GM19239 (cell line): Measurements from ENCODE around the gene STOM.

Experiments used
- DNase-seq: peaks from one replicate; pipeline ENCODE4 v3.0.0; 2011; ENCODE audit warnings: low spot score; ENCODE audit not compliant: insufficient read length
- FAIRE-seq: peaks from 2 replicates; lab custom pipeline; 2011; peaks lifted over from hg19 to GRCh38; lab: Jason Lieb, UNC

The STOM gene

DNA sequence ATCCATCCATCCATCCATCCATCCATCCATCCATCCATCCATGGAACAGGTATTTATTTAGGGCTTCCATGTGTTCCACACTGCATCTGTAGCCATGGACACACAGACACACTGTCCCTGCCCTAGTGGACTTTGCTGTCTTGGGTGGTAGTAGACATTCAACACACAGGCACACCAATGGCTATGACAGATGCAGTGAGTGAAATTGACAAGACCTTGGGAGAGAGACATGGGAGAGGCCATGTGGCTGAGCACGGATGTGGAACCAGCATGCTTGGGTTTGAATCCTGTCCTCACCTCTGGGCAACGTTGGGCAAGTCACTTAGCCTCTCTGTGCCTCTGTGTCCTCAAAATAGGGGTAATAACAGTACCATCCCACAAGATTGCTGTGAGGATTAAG is 45.3 kb downstream of the STOM start:
- FAIRE-seq, result no peak
- DNase-seq, result no peak

DNA sequence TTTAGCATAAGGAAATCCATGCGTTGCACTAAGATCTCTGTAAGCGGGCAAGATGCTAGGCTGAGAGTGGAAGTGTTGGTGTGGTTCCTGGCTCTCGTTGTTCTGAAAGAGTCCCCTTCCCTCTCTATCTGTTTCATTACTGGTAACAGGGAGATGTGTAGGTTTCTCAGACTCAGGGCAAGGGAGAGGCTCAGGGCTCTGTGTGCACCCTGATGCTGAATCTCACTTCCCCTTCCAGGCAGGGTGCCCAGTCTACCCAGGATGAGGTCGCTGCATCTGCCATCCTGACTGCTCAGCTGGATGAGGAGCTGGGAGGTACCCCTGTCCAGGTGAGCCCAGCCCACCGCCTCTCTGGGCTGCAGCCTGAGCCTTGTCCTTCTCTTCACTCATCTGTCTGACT is 45.7 kb downstream of the STOM start:
- DNase-seq, result no peak
- no peak for FAIRE-seq

DNA sequence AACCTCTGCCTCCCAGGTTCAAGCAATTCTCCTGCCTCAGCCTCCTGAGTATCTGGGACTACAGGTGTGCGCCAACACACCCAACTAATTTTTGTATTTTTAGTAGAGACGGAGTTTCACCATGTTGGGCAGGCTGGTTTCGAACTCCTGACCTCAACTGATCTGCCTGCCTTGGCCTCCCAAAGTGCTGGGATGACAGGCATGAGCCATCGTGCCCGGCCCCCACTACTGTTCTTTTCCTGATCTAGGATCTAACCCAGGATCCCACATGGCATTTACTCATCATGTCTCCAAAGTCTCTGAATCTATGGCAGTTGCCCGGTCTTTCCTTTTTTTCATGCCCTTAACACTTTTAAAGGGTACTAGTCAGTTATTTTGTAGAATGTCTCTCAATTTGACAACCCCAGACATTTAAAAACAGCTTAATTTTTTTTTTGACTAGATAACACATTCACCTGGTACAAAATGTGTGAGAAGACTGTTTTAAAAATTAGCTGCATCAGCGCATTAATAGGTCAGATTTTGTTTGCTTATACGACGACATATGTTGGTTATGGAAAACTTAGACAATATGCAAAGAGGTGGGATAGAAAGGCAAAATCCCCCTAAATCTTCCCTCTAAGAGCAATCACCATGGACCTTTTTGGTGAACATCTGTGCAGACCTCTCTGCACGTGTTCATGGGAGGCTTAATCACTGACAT is 46.5 kb downstream of the STOM start:
- FAIRE-seq, result no peak
- DNase-seq, result no peak

DNA sequence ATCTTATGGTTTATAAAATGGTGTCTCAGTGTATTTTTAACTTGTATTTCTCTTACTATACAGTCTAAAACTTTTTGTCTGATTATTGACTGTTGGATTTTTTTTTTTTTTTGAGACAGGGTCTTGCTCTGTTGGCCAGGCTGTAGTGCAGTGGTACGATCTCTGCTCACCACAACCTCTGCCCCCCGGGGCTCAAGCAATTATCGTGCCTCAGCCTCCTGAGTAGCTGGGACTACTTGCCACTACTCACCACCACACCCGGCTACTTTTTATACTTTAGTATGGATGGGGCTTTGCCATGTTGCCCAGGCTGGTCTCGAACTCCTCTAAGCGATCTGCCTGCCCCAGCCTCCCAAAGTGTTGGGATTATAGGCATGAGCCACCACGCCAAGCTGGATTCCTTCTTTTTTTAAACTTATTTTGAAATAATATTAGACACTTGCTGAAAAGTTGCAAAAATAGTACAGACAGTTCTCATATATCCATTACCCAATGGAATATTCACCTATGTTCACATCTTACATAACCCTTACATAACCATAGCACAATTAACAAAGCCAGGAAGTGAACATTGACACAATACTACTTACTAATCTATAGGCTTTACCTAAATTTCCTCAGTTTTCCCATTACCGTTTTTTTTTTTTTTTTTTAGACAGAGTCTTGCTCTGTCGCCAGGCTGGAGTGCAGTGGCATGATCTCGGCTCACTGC is 47.2 kb downstream of the STOM start:
- FAIRE-seq (no peak), DNase-seq (no peak)

DNA sequence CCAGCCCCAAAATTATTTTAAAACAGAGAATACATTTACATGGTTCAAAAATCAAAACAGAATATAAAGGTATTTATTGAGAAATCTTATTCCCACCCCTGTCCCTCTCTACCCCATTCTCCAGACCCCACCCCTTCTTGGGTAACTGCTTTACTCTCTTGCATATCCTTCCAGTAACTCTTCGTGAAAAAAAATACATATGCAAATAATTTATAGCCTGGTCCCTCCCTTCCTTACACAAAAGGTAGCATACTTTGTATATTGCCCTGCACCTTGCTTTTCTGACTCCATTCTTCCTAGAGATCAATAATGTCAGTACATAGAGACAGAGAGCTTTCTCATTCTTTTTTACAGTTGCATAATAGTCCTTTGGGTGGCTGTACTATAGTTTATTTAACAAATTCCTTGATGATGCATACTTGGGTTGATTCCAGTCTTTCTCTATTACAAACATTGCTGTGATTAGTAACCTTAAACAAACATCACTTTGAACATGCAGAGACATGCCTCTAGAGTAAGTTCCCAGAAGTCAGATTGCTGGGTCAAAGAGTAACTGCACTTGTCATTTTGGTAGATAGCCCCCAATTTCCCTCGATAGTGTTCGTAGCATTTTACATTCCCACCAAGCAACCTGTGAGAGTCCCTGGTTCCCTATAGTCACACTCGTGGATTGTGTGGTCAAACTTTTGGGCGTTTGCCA is 47.9 kb downstream of the STOM start:
- FAIRE-seq (no peak), DNase-seq (no peak)

DNA sequence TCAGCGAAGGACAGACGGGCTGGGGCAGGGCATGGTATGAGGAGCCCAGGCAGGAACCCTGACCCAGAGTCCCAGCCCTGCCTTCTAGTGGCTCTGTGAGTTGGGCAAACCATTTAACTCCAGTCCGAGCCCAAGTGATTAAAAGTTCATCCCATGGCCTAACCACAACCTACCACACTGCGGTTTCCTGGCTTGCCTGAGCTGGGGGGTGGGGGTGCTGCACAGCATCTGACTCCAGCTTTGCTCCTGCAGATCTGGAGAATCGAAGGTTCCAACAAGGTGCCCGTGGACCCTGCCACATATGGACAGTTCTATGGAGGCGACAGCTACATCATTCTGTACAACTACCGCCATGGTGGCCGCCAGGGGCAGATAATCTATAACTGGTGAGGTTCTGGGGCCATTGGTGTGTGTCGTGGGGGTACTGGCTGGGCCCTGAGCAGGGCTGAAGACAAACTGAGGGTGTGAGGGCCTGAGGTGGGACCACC is 49.0 kb downstream of the STOM start:
- FAIRE-seq, result no peak

DNA sequence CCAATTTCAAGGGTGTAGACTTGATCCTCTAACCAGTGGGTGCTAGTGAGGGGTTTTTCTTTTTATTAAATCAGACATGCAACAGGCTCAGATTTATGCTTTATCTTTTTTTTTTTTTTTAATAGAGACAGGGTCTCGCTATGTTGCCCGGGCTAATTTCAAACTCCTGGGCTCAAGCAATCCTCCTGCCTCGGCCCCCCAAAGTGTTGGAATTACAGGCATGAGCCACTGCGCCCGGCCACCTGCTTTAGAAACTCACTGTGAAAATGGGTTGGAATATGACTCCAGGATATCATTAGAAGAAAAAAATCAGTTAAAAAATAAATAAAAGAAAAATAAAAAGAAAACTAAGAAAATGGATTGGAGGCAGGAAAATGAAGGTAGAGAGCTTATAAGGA is 50.7 kb downstream of the STOM start:
- DNase-seq (no peak), FAIRE-seq (no peak)

More for the DNA sequence above, 49.0 kb downstream of the STOM start:
- DNase-seq, result no peak

DNA sequence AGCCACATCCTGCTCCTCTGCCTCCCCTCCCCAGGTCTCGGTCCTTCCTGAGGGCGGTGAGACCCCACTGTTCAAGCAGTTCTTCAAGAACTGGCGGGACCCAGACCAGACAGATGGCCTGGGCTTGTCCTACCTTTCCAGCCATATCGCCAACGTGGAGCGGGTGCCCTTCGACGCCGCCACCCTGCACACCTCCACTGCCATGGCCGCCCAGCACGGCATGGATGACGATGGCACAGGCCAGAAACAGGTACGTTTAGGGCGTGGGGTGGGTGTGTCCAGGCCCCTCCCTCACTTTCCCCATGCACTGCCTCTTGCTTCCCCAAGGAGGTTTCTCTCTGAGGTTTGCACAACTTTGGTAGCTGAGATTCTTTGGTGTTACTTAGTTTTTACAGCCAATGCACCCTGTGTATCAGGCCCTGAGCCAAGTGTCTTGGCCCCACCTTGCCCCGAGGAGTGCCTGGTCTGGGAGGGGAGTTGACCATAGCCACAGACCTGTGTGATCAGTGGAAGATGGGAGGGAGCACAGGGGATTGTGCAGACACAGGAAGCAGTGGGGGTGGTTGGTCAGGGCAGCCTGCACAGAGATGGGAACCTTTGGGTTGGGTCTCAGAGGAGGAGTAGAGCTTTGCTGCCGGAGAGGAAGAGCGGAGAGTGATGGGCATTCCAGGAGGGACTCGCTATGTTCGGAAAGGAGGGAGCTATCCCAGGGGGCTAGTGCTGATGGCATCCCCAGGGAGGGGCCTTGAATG is 51.2 kb downstream of the STOM start:
- FAIRE-seq (no peak), DNase-seq (no peak)

DNA sequence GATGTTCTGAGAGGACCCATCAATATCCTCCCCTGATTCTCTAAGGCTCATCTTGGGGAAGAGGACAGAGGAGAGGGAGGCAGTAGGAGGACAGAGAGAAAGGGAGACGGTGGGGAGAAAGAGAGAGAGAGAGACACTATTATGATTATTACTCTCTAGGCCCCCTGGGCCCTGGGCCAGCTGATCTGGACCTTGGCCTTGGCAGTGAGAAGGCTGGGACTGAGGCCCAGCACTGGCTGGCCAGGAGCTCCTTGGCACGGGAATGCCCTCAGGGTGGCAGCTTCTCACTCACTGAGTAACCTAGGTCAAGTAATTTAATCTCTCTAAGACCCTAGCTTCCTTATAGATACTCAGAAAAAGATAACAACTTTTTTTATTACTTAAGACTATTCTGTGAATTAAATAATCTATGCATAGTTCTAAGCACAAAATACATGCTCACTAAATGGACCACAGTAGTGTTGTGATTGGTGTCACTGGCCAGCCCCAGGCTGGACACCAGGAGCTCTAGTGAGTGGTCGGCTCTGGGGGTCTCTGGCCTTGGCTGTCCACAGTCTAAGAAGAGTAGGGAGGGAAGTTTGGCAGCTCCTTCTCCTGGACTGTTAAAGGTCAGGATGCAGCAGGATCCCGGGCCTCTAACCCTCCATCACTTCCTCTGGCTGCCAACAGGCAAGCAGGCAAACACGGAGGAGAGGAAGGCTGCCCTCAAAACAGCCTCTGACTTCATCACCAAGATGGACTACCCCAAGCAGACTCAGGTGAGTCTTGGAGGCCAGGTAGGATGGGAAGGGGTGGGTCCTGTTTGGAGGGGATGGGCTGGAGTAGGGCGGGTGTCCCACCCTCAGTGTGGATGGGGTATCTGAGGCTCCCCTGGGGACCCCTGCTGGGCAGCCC is 52.1 kb downstream of the STOM start:
- no peak for DNase-seq
- no peak for FAIRE-seq

DNA sequence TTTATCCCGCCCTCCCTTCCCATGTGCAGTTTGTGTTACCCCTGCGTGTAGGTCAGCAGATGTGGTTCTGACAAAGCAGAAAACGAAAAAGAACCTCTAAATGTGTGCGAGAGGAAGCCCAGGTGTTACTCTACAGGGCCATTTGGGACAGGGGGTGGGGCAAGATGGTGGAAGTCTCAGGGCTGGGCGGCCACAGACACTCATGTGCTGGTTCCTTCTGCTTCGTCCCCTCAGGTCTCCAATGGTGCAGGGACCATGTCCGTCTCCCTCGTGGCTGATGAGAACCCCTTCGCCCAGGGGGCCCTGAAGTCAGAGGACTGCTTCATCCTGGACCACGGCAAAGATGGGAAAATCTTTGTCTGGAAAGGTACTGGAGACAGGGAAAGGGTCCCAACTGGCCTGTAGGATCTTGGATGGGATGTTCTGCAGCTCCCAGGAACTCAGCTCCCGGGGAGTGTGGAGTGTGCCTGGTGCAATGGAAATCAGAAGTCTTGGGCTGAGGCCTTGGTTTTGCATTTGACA is 53.1 kb downstream of the STOM start:
- DNase-seq (no peak), FAIRE-seq (no peak)

DNA sequence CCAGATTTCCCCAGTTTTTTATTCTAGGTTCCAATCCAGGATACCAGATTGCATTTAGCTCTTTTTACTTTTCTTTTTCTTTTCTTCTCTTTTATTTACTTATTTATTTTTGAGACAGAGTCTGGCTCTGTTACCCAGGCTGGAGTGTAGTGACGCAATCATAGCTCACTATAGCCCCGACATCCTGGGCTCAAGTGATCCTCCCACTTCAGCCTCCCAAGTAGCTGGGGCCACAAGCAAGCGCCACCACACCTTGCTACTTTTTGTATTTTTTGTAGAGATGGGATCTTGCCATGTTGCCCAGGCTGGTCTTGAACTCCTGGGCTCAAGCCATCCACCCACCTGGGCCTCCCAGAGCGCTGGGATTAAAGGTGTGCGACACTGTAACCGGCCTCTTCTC is 53.7 kb downstream of the STOM start:
- FAIRE-seq (no peak), DNase-seq (no peak)

DNA sequence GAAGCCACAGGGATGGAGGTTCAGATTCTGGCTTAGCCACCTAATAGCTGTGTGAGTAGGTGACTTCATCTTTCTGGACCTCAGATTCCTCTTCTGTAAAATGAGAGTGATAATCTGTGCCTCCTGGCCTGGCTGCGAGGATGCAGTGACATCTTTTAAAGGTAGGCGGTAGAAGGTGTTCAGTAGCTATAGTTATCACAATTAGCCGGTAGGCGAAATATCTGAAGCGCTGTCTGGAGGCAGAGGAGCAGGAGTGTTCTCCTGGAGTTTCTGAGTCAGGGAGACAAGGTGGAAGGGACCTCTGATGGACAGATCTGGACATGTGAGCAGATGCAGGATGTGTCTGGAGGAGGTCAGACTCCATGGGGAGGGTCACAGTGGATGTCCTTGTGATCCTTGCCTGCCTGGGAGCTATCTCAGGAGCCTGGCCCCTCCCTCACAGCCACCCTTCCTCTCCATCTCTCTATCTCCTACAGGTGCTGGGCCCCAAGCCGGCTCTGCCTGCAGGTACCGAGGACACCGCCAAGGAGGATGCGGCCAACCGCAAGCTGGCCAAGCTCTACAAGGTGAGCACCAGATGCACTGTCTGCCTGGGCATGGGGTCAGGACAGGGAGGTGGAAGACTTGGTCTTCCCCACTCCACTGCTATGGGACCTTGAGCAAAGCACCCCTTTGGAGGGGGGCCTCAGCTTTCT is 56.4 kb downstream of the STOM start:
- FAIRE-seq, result no peak
- DNase-seq, result no peak

DNA sequence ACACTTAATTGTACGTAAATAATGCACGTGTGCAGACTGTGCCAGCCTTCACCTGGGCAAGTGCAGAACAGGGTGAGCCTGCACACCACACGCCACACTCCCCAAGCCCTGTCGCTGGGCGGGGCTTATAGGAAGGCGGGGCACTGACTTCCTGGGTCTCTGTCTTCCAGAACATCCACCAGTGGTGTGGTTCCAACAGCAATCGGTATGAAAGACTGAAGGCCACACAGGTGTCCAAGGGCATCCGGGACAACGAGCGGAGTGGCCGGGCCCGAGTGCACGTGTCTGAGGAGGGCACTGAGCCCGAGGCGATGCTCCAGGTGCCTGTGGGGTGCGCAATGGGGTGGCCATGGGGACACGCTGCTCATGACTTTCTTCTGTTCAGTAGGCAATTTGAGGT is 57.9 kb downstream of the STOM start:
- DNase-seq, result no peak
- FAIRE-seq, result no peak

DNA sequence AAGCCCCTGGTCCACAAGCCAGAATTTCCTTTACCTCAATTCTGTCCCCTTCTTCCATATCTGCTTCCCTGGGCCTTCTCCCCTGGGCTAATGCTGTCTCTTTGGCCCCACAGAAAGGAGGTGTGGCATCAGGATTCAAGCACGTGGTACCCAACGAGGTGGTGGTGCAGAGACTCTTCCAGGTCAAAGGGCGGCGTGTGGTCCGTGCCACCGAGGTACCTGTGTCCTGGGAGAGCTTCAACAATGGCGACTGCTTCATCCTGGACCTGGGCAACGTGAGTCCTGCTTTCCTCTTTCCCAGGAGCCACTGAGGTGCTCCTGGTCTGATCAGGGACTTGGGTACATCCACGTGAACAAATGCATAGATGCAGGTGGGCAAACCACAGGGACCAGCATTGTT is 59.5 kb downstream of the STOM start:
- FAIRE-seq, result no peak
- DNase-seq, result no peak

DNA sequence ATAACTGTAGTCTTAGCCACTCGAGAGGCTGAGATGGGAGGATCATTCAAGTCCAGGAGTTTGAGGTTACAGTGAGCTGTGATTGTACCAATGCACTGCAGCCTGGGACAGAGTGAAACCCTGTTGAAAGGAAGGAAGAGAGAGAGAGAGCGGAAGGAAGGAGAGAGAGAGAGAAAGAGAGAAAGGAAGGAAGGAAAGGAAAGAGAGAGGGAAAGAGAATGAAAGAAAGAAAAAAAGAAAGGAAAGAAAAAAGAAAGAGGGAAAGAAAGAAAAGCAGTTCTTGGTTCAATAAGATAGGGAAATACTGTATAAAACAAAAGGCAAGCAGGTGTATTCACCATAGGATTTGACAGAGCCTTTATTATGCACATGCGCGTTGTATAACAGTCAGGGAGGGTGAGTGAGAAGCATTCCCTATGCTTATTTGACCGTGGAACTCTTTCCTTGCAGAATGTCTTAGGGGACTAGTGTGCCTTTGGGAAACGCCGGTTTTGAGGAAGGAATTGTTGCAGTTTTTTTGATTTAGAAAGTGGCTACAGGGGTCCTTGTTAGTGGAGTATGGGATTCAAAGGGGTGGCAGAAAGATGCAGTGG is 60.1 kb downstream of the STOM start:
- no peak for DNase-seq
- no peak for FAIRE-seq

DNA sequence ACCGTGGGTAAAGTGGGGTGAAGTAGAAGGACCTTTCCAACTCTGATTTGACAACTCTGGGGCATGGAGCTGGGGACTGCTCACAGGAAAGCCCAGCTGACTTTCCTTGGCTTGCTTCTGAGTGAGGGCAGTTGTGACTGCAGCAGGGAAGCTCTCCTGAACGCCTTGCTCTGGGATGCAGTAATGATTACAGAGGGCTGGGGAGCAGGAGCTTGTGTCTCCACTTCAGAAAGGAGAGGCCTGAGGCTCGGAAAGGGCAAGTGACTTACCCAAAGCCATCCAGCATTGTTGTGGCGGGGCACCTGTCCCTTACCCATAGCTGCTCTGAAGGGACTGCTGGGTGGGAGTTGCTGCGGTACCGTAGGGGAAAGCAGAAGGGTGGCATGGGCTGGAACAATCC is 60.9 kb downstream of the STOM start:
- no peak for DNase-seq
- no peak for FAIRE-seq

DNA sequence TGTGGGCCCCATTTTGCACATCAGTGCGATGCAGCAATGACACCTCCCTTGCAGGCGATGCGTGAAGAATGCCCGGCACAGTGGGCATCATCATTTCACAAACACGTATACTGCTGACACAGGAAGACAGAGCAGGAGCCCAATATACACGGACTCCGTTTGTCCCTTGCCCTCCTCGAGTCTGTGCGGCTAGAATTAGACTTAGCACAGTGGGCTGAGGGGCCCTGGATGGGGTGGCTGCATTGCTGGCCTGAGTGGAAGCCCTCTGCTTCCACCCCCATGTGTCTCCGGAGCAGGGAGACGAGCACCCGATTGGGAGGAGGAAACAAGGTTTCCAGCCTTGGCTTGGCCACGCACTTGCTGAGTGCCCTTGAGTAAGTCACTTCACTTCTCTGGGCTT is 61.3 kb downstream of the STOM start:
- FAIRE-seq, result no peak
- no peak for DNase-seq

DNA sequence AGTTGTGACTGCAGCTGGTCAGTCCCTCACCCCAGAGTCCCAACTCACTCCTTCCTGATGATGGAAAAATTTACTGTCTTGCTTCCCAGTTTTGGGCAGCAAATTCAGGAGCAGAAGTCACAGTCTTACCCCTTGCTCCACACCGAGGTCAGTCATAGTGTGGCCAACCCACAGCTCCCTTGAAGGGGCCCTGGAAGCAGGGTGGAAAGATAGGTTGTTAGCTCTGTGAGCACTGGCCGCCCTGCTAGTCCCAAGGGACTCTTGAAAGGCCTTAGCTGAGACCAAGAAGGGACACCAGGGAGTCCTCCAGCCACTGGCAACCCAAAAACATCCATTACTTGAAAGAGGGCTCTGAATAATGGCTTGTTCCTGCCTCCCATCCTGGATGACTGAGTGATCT is 62.1 kb downstream of the STOM start:
- FAIRE-seq (no peak), DNase-seq (no peak)
